ENCODE data around the gene LHX5.

The LHX5 gene

GRCh38 chr12:113470871-113471618 lies 626 bp downstream of the LHX5 start:
- Histone ChIP-seq H3K4me1 (ENCODE audit: control insufficient read depth in 1 of 2, insufficient read depth in 2 of 2, low read length in 2 of 2) (peaks cover 0 to 8% of the 10 kb centered on the region in 2 donors), H3K9ac (ENCODE audit: low read depth in 1 of 2, low read length in 2 of 2) (no peak overlapping the region), H3K27me3 (ENCODE audit: control insufficient read depth in 1 of 2, insufficient read depth in 2 of 2, low read length in 2 of 2) (peaks cover 88 to 95% of the 10 kb centered on the region in 2 donors), H3K36me3 (ENCODE audit: control insufficient read depth in 1 of 2, insufficient read depth in 2 of 2, low read length in 2 of 2) (no peaks in the 10 kb centered on the region), H3K27ac (ENCODE audit: low read depth, low read length) (no peak overlapping the region), H3K9me3 (ENCODE audit: control insufficient read depth in 1 of 2, low read length in 2 of 2) (no peaks in the 10 kb centered on the region), H3K4me3 (ENCODE audit: low read depth in 1 of 2, low read length in 2 of 2) (no peak overlapping the region)

- Histone ChIP-seq H3K9ac (ENCODE audit: low read depth in 1 of 2, low read length in 2 of 2) (no peak overlapping the region), H3K9me3 (ENCODE audit: control insufficient read depth in 1 of 2, low read length in 2 of 2) (no peaks in the 10 kb centered on the region), H3K4me1 (ENCODE audit: control insufficient read depth in 1 of 2, insufficient read depth in 2 of 2, low read length in 2 of 2) (peaks cover 0 to 8% of the 10 kb centered on the region in 2 donors), H3K27me3 (ENCODE audit: control insufficient read depth in 1 of 2, insufficient read depth in 2 of 2, low read length in 2 of 2) (peaks cover 86 to 96% of the 10 kb centered on the region in 2 donors), H3K27ac (ENCODE audit: low read depth, low read length) (no peak overlapping the region), H3K36me3 (ENCODE audit: control insufficient read depth in 1 of 2, insufficient read depth in 2 of 2, low read length in 2 of 2) (no peaks in the 10 kb centered on the region), H3K4me3 (ENCODE audit: low read depth in 1 of 2, low read length in 2 of 2) (no peak overlapping the region)
Observed at GRCh38 chr12:113469949-113470743, 1.5 kb downstream of the LHX5 start.

DNA sequence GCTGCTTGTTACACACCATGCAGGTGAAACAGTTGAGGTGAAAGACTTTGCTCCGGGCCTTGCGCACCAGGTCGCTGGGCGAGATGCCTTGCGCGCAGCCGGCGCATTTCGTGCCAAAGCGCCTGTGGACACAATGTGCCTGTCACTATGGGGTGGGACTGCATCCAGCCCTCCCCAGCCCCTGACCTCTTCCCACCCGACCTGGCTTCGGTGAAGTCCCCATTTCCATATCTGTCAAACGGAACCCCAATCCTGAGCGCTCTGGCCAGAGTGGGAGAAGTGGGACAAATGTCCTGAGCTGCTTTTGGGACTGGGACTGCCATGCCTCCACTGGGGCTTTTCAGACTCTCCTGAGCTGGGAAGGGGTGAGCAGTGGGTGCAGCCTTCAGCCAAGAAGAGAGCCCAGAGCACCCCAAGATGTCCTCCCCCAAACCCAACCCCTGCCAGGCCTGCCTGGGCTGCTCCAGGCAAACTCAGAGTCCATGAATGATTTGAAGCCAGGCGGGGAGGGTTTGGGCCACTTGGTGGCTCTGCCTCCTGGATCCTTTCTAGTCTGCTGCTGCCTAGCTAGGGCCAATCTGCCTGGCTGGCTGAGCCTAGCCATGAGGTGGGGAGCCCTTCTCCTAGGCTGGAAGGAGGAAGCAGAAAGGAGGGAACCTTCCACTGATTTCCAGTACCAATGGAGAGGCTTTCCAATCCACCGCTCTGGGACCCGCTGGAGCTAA lies 2.3 kb downstream of the LHX5 start:
- Histone ChIP-seq H3K4me3 (ENCODE audit: low read depth in 1 of 2, low read length in 2 of 2) (no peak overlapping the region), H3K9me3 (ENCODE audit: control insufficient read depth in 1 of 2, low read length in 2 of 2) (no peaks in the 10 kb centered on the region), H3K4me1 (ENCODE audit: control insufficient read depth in 1 of 2, insufficient read depth in 2 of 2, low read length in 2 of 2) (peaks cover 0 to 8% of the 10 kb centered on the region in 2 donors), H3K36me3 (ENCODE audit: control insufficient read depth in 1 of 2, insufficient read depth in 2 of 2, low read length in 2 of 2) (no peaks in the 10 kb centered on the region), H3K9ac (ENCODE audit: low read depth in 1 of 2, low read length in 2 of 2) (no peak overlapping the region), H3K27me3 (ENCODE audit: control insufficient read depth in 1 of 2, insufficient read depth in 2 of 2, low read length in 2 of 2) (peaks cover 86 to 96% of the 10 kb centered on the region in 2 donors), H3K27ac (ENCODE audit: low read depth, low read length) (no peak overlapping the region)

DNA sequence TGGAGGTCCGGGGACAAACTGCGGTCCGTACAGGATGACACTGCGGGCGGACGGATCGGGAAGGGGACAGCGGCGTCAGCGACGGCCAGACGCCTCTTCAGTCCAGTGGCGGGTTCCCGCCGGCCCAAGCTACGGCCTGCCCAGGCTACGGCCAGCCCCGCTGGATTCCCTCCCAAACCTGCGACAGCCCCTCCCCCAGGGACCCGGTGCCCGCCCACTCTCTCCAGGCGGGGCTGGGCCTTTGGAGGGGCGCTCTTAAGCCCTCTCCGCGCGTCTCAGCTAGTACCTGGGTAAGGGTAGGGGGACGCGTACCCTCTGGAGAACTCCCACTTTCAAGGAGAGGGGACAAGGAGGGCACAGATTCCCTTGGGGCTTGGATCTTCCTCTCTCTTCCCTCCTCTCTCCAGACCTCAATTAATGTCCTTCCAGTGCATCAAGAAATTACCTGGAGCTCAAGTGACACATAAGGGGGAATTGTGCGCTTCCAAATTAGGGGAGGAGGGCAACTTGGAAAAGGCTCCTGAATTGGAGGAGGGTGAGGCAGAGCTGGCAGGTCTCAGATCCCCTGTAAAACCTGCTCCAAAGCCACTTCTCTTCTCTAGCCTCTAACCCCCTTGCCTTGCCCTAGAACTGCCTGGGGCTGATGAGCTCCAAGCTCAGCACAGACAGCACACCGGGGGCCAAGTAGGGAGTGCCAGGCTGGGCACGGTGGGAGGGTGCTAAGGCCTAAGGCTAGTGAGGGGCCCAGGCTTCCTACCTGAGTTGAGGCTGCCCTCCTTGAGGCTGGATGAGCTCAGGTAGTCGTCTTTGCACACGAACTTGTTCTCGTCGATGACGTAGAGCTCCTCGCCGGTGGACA lies 3.1 kb downstream of the LHX5 start:
- H3K4me1 ChIP-seq (ENCODE audit: control insufficient read depth in 1 of 2, insufficient read depth in 2 of 2, low read length in 2 of 2), result peaks cover 0 to 8% of the 10 kb centered on the region in 2 donors
- H3K36me3 ChIP-seq (ENCODE audit: control insufficient read depth in 1 of 2, insufficient read depth in 2 of 2, low read length in 2 of 2), result no peaks in the 10 kb centered on the region
- no peaks in the 10 kb centered on the region for H3K9me3 ChIP-seq (ENCODE audit: control insufficient read depth in 1 of 2, low read length in 2 of 2)
- H3K9ac ChIP-seq (ENCODE audit: low read depth in 1 of 2, low read length in 2 of 2), result no peak overlapping the region
- peaks cover 88 to 96% of the 10 kb centered on the region in 2 donors for H3K27me3 ChIP-seq (ENCODE audit: control insufficient read depth in 1 of 2, insufficient read depth in 2 of 2, low read length in 2 of 2)
- H3K4me3 ChIP-seq (ENCODE audit: low read depth in 1 of 2, low read length in 2 of 2), result no peak overlapping the region
- no peak overlapping the region for H3K27ac ChIP-seq (ENCODE audit: low read depth, low read length)

GRCh38 chr12:113467502-113468364 lies 3.9 kb downstream of the LHX5 start:
- Histone ChIP-seq H3K4me1 (ENCODE audit: control insufficient read depth in 1 of 2, insufficient read depth in 2 of 2, low read length in 2 of 2) (peaks cover 0 to 8% of the 10 kb centered on the region in 2 donors), H3K27me3 (ENCODE audit: control insufficient read depth in 1 of 2, insufficient read depth in 2 of 2, low read length in 2 of 2) (peaks cover 87 to 92% of the 10 kb centered on the region in 2 donors), H3K4me3 (ENCODE audit: low read depth in 1 of 2, low read length in 2 of 2) (peak overlapping the region; percentile 62 to 65), H3K9me3 (ENCODE audit: control insufficient read depth in 1 of 2, low read length in 2 of 2) (no peaks in the 10 kb centered on the region), H3K27ac (ENCODE audit: low read depth, low read length) (no peak overlapping the region), H3K36me3 (ENCODE audit: control insufficient read depth in 1 of 2, insufficient read depth in 2 of 2, low read length in 2 of 2) (no peaks in the 10 kb centered on the region), H3K9ac (ENCODE audit: low read depth in 1 of 2, low read length in 2 of 2) (no peak overlapping the region)

DNA sequence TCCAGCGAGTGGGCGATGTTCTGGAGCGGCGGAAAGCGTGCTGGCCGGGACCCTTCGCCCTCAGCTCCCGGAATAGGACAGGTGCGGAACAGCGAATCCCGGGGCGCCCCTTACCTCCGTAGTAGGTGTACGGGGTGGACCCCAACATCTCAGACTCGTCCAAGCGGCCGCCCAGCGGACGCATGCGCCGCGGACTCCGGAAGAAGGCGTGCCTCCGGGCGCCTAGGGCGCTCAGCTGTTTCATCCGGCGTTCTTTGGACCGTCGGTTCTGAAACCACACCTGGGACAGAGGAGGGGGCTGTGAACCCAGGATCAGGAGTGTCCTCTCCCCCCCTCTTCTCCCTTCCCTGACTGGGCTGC lies 4.5 kb downstream of the LHX5 start:
- Histone ChIP-seq H3K27me3 (ENCODE audit: control insufficient read depth in 1 of 2, insufficient read depth in 2 of 2, low read length in 2 of 2) (peaks cover 85 to 86% of the 10 kb centered on the region in 2 donors), H3K9ac (ENCODE audit: low read depth in 1 of 2, low read length in 2 of 2) (no peak overlapping the region), H3K36me3 (ENCODE audit: control insufficient read depth in 1 of 2, insufficient read depth in 2 of 2, low read length in 2 of 2) (no peaks in the 10 kb centered on the region), H3K4me3 (ENCODE audit: low read depth in 1 of 2, low read length in 2 of 2) (peak overlapping the region; percentile 62 to 65), H3K9me3 (ENCODE audit: control insufficient read depth in 1 of 2, low read length in 2 of 2) (no peaks in the 10 kb centered on the region), H3K27ac (ENCODE audit: low read depth, low read length) (no peak overlapping the region), H3K4me1 (ENCODE audit: control insufficient read depth in 1 of 2, insufficient read depth in 2 of 2, low read length in 2 of 2) (peaks cover 0 to 8% of the 10 kb centered on the region in 2 donors)

DNA sequence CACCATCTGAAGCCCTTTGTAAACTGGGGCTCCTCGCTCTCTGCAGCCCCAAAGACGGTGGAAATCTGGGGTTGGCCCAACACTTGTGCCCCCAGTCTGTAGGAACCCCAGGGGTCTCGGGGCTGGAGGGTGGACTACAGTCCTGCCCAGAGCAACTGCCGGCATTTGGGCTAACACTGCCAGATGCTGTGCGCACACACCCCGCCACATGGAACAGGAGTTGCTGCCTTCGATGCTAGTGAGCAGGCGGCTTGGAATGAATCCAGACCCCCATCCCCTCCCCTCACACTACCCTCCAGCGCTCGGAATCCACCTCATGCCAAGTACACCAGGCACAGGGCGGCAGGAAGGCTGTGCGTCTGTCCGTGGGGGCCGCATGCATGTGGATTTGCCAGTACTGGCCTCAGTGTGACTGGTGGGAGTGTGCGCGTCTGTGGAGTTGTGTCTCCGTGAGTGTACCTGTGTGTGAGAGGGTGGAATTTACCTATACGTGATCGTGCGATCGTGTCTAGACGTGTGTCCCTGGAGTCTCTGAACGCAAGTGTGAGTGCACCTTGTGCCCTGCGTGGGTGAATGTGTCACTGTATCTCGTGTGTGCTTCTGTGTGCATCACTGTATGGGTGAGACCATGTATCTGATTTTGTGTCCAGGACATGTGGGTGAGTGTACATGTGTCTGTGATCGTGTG lies 5.1 kb downstream of the LHX5 start:
- H3K9me3 ChIP-seq (ENCODE audit: control insufficient read depth in 1 of 2, low read length in 2 of 2), result no peaks in the 10 kb centered on the region
- no peak overlapping the region for H3K4me3 ChIP-seq (ENCODE audit: low read depth in 1 of 2, low read length in 2 of 2)
- no peak overlapping the region for H3K27ac ChIP-seq (ENCODE audit: low read depth, low read length)
- H3K27me3 ChIP-seq (ENCODE audit: control insufficient read depth in 1 of 2, insufficient read depth in 2 of 2, low read length in 2 of 2), result peaks cover 81 to 85% of the 10 kb centered on the region in 2 donors
- no peak overlapping the region for H3K9ac ChIP-seq (ENCODE audit: low read depth in 1 of 2, low read length in 2 of 2)
- peaks cover 0 to 8% of the 10 kb centered on the region in 2 donors for H3K4me1 ChIP-seq (ENCODE audit: control insufficient read depth in 1 of 2, insufficient read depth in 2 of 2, low read length in 2 of 2)
- H3K36me3 ChIP-seq (ENCODE audit: control insufficient read depth in 1 of 2, insufficient read depth in 2 of 2, low read length in 2 of 2), result no peaks in the 10 kb centered on the region

DNA sequence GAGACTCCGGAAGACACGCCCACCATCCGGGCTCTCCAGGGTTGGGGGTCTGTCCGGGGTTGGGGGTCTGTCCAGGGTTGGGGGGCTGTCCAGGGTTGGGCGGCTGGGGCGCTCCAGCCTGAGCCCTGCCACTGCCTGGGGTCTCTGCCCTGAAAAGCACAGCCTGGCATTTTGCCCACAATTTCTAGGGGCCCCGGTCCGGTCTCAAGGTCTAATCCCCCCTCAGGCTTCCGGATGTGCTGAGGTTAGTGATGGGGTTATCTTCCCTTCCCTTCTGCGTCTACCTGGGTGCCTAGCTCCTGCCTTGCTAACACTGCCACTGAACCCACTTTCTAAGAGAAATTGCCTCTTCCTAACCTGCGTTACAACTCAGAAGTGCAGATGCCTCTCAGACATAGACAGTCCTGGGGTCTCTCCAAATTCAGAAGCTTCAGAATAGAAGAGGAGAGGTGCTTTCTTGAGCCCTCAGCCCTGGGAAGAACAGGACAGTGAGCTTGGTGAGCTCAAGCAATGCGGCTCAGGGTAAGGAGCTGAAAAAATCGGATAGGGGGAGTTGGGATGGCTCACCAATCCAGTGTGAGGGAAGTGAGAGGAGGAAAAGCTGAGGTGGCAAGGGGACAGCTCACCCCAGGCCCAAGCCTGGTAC lies 5.7 kb downstream of the LHX5 start:
- H3K4me1 ChIP-seq (ENCODE audit: control insufficient read depth in 1 of 2, insufficient read depth in 2 of 2, low read length in 2 of 2), result peaks cover 0 to 8% of the 10 kb centered on the region in 2 donors
- H3K27me3 ChIP-seq (ENCODE audit: control insufficient read depth in 1 of 2, insufficient read depth in 2 of 2, low read length in 2 of 2), result peaks cover 76 to 84% of the 10 kb centered on the region in 2 donors
- no peaks in the 10 kb centered on the region for H3K36me3 ChIP-seq (ENCODE audit: control insufficient read depth in 1 of 2, insufficient read depth in 2 of 2, low read length in 2 of 2)
- no peak overlapping the region for H3K9ac ChIP-seq (ENCODE audit: low read depth in 1 of 2, low read length in 2 of 2)
- H3K9me3 ChIP-seq (ENCODE audit: control insufficient read depth in 1 of 2, low read length in 2 of 2), result no peaks in the 10 kb centered on the region
- no peak overlapping the region for H3K27ac ChIP-seq (ENCODE audit: low read depth, low read length)
- no peak overlapping the region for H3K4me3 ChIP-seq (ENCODE audit: low read depth in 1 of 2, low read length in 2 of 2)

Measured in duodenal mucosa (tissue), 2 donors.